Activated gamma-delta T cell (primary cell): ENCODE data around the gene FKBP2.

Experiments
- DNase-seq: peaks from one replicate; lab custom pipeline; 2025; lab: John Stamatoyannopoulos, UW
- total RNA-seq, 2 donors: gene quantifications; one replicate each; lab custom pipeline; 2026; lab: John Stamatoyannopoulos, UW

Gene FKBP2
- 0.97 to 1.3 reads per million in 2 donors for total RNA-seq

DNA sequence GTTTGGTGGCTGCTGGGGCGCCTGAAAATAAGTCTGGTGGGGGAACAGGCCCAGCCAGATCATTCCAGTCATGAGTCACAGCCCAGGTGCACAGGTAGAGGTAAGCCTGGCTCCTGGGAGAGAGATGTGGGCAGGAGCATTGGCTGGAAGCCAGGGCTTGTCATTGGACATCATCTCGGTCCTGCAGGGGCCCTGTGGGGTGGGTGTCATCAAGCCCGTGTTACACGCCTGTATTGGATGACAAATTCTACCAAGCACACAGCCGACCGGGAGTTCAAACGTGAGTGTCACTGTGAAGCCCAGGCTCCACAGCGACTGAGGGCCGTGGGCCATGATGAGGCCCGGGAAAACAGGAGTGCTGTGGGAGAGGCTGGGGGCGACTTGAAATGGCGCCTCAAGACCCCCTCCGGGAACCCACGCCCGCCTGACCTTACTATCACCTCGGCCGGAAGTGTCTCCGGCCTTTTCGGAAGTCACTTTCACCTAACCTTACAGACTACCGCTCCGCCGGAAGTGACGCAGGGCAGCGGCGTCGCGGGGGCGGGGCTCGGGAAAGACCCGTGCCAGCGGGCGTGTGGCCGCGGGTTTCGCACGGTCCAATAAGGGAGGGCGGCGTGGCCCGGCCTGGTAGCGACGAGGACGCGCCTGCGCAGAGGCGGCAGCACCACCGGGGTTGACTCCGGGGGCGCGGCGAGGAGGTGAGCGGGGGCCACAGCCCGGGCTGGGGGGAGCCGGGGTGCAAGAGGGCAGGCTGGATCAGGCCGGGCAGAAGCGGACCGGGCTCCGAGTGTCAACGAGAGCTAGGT is at the start of gene FKBP2:
Gene FKBP2, plus strand, starts transcription at position 661 of the 806 bp plus-strand sequence. CDS start 1,293 bp downstream, outside the sequence.
- peak; percentile 99 for DNase-seq

- no peak for DNase-seq
Measured at GRCh38 chr11:64192434-64192833, 48.5 kb upstream of the FKBP2 start.

DNA sequence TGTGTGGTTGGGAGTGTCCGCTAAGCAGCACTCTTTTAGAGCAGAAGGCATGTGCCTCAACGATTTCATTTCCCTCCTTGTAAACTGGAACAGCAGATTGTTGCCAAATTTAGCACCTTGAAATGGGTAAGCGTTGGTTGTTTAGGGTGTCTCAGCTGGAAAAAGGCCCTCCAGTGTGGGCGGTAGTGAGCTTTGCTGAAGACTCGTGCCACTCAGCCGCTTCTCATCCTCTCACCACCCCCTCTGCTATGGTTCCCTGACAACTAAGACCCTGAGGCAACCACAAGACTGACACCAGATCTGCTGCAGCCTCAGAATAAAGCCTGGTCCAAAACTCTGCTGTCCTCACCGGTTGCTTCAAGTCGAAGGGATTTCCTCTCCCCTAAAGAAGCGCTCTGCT is 44.3 kb upstream of the FKBP2 start:
- DNase-seq = no peak

GRCh38 chr11:64198511-64198910 is 42.4 kb upstream of the FKBP2 start:
- no peak for DNase-seq

DNA sequence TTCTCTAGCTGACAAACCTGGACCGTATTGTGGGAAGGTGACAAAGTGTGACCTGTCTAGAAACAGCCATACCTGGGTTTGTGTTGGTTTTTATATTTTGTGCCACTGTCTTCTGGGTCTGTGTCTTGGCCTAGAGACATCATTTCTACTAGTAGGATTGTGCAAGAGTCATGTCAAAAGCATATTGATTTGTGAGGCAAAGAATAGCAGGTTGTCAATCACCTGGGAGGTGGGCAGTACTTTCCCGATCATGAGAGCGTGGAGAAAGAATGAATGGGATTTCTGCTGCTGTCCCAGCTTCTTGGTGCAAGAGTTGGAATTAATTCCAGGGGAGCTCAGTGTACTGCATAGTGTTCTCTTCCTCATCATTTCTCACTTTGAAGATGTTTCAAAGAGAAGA is 39.4 kb upstream of the FKBP2 start:
- DNase-seq = no peak

- DNase-seq = no peak
Measured at GRCh38 chr11:64202992-64203391, 37.9 kb upstream of the FKBP2 start.

DNA sequence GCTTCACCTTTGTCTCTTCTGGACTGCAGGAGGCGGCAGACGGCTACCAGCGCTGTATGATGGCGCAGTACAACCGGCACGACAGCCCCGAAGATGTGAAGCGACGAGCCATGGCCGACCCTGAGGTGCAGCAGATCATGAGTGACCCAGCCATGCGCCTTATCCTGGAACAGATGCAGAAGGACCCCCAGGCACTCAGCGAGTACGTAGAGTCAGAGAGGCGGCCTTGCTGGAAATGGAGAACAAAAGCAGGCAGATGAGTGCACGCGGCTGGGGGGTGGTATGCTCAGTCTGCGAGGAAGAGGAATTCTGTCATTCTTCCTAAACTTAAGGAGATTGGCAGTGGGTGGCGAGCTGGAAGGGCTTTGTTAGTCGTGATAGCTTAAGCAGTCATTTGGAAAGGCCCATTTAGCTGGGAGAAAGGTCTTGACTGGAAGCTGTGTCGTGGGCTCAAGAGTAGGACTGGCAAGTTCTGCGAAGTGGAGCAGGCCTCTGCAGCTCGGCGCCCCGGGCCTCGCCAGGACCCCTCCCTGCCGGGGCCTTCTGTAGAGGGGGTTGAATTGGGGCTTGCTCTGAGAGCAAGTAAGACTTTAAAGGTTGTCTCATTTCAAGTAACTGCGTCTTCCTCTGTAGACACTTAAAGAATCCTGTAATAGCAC is 37.3 kb upstream of the FKBP2 start:
- no peak for DNase-seq

GRCh38 chr11:64204080-64204440 is 36.8 kb upstream of the FKBP2 start:
- no peak for DNase-seq

GRCh38 chr11:64204464-64204989 is 36.4 kb upstream of the FKBP2 start:
- no peak for DNase-seq

GRCh38 chr11:64206457-64207255 is 34.2 kb upstream of the FKBP2 start, which contains the start of gene FERMT3:
Gene FERMT3 (plus strand): TSS chr11:64206721. CDS start chr11:64207365, 644 bp downstream.
- DNase-seq = peak; percentile 36

- DNase-seq = peak; percentile 29
Measured at GRCh38 chr11:64207256-64208085, 33.4 kb upstream of the FKBP2 start.

GRCh38 chr11:64208086-64208795 is 32.7 kb upstream of the FKBP2 start:
- DNase-seq = no peak

DNA sequence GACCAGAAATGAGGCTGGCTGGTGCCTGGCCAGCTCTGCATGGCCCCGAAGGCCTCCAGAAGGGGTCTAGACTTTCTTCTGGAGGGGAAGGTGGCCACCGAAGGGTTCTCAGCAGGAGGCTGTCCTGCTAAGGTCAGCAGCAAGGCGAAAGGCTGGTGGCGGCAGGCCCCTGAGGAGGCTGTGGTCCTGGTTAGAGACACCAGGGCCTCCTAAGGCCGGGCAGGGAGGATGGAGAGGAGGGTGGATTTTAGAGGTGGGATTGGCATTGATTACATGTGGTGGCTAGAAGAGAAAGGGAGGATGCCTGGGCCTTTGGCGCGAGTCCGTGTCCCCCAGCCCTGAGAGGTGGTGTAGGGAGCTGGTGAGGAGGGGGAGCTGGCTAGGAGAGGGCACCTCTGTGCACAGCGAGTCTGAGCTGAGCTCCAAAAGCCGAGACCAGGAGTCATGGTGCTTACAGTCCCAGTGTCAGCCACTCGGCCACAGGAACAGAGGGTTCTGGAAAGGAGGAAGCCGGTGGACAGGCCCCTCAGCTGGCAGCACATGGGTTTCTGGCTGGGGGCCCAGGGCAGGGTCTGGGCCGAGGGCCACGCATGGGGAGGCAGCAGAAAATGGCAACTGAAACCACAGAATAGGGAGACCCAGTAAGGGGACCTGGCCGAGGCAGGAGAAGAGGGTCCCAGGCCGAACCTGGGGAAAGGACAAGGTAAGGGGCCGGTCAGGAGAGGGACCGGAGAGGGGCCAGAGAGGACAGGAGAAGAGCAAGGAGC is 31.9 kb upstream of the FKBP2 start:
- no peak for DNase-seq

GRCh38 chr11:64209563-64209843 is 31.4 kb upstream of the FKBP2 start:
- no peak for DNase-seq

DNA sequence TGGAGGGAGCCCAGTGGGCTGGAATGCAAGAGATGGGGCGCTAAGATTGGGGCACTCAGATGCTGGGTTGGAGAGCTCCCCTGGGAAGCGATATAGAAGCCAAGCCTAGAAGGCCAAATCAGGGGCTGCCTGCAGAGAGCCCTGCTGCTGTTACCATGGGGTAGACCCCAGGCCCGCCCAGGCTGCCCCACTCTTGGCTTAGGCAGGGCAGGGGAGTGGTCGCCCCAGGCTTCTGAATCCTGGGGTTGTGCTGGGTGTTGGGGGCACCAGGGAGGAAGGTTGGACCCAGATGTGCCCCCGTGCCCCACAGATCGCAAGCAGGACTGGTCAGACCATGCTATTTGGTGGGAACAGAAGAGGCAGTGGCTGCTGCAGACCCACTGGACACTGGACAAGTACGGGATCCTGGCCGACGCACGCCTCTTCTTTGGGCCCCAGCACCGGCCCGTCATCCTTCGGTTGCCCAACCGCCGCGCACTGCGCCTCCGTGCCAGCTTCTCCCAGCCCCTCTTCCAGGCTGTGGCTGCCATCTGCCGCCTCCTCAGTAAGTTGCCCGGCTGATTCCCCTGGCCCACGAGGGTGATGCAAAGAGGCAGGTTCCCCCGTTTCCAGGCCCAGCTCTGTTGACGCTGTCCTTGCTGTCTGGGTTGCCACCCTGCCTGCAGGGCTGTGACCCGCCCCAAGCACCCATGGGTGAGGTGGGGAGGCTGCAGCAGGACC is 30.4 kb upstream of the FKBP2 start:
- DNase-seq = no peak

- DNase-seq = no peak
Measured at GRCh38 chr11:64211181-64211872, 29.6 kb upstream of the FKBP2 start.

DNA sequence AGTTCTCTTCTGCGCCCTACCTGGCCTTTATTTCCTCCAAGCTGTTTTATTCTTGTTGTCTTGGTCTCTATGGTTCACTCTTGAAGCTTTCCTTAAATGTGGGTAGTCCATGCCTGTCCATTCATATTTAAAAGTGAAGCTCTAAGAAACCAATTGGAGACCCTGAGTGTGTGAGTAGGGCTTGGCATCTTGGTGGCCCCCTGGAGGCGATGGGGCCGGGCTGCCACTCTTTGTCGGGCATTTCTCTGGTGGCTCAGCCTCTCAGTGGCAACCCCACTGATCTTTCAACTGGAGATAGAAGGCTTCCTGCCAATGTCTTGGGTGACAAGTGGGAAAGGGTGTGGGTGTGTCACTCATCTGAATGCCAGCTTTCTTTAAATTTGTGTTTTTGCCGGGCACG is 24.0 kb upstream of the FKBP2 start:
- DNase-seq = no peak

- no peak for DNase-seq
Measured at GRCh38 chr11:64218628-64219353, 22.1 kb upstream of the FKBP2 start.
